ENCODE data around the gene SLU7.
"Not testable (repeated sequence)": the region's sequence is repeated elsewhere in the genome, so short reads cannot be mapped to it uniquely, and the experiment has no call there.

Gene SLU7

GRCh38 chr5:160450164-160450932 is 31.5 kb upstream of the SLU7 start:
- DNase-seq = no peak

- DNase-seq = no peak
Observed at GRCh38 chr5:160449458-160449857, 30.6 kb upstream of the SLU7 start.

- no peak for DNase-seq
Observed at GRCh38 chr5:160448886-160449285, 30.0 kb upstream of the SLU7 start.

- DNase-seq = no peak
Observed at GRCh38 chr5:160445751-160446150, 26.9 kb upstream of the SLU7 start.

- DNase-seq = no peak
Observed at GRCh38 chr5:160445132-160445531, 26.3 kb upstream of the SLU7 start.

GRCh38 chr5:160444407-160444806 is 25.5 kb upstream of the SLU7 start:
- no peak for DNase-seq

GRCh38 chr5:160442824-160443431 is 24.0 kb upstream of the SLU7 start:
- no peak for DNase-seq

GRCh38 chr5:160441311-160441781 is 22.5 kb upstream of the SLU7 start:
- no peak for DNase-seq

- peak; percentile 83 to 93 for DNase-seq
Observed at GRCh38 chr5:160439205-160439600, 20.3 kb upstream of the SLU7 start.

- peak; percentile 59 to 60 for DNase-seq
Observed at GRCh38 chr5:160438316-160439204, 19.7 kb upstream of the SLU7 start.

GRCh38 chr5:160437271-160437670 is 18.4 kb upstream of the SLU7 start:
- DNase-seq = no peak

- DNase-seq = not testable (repeated sequence)
Observed at GRCh38 chr5:160436661-160437060, 17.8 kb upstream of the SLU7 start.

GRCh38 chr5:160436017-160436416 is 17.1 kb upstream of the SLU7 start:
- no peak for DNase-seq

- no peak for DNase-seq
Observed at GRCh38 chr5:160435532-160435931, 16.7 kb upstream of the SLU7 start.

- peak in 1 of 2 donors; percentile 24 for DNase-seq
Observed at GRCh38 chr5:160434022-160434531, 15.2 kb upstream of the SLU7 start.

GRCh38 chr5:160432787-160433186 is 13.9 kb upstream of the SLU7 start:
- DNase-seq = no peak

- DNase-seq = no peak
Observed at GRCh38 chr5:160432196-160432595, 13.3 kb upstream of the SLU7 start.

- DNase-seq = no peak
Observed at GRCh38 chr5:160427607-160428006, 8.7 kb upstream of the SLU7 start.

- no peak for DNase-seq
Observed at GRCh38 chr5:160423099-160423498, 4.2 kb upstream of the SLU7 start.

GRCh38 chr5:160421625-160422258 is 2.9 kb upstream of the SLU7 start, which contains the start of gene PTTG1:
TSS of gene PTTG1 (plus strand) at chr5:160421855. CDS start at chr5:160422313, 458 bp downstream.
- peak; percentile 89 to 90 for DNase-seq

GRCh38 chr5:160420331-160420610 is 1.4 kb upstream of the SLU7 start:
- DNase-seq = no peak

GRCh38 chr5:160419458-160420330 is 813 bp upstream of the SLU7 start:
- DNase-seq = no peak
